ENCODE measurements around the gene SLC25A34.
"Not testable (repeated sequence)": the region's sequence is repeated elsewhere in the genome, so short reads cannot be mapped to it uniquely, and the experiment has no call there.

The SLC25A34 gene

GRCh38 chr1:15736038-15736891 lies at the start of gene SLC25A34:
SLC25A34 (plus strand) TSS chr1:15736258; CDS start chr1:15736486, 228 bp downstream.
- no peak for DNase-seq (ENCODE audit: low read depth in 1 of 2, low spot score in 1 of 2)

DNA sequence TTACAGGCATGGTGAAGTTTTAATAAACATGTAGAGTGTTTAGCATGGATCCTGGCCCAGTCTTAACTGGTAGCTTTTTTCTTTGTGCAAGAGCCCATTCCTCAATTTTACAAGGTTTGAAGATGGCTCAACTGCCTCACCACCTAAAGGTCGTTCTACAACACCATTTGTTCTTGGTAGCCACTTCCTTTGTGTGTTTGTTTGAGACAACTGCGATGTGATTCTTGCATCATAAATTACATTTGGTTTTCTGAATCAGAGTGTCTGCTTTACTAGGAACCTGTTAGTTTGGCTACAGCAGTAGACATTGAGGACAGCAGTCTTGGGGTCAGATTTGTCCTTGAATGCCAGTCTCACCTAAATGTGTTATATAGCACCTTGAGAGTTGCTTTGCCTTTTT lies 48.6 kb upstream of the SLC25A34 start:
- DNase-seq (ENCODE audit: low read depth in 1 of 2, low spot score in 1 of 2): no peak

- no peak for DNase-seq (ENCODE audit: low read depth in 1 of 2, low spot score in 1 of 2)
Observed at GRCh38 chr1:15690317-15690716, 45.7 kb upstream of the SLC25A34 start.

GRCh38 chr1:15691434-15692032 lies 44.5 kb upstream of the SLC25A34 start:
- DNase-seq (ENCODE audit: low read depth in 1 of 2, low spot score in 1 of 2): no peak

GRCh38 chr1:15692121-15692682 lies 43.9 kb upstream of the SLC25A34 start:
- DNase-seq (ENCODE audit: low read depth in 1 of 2, low spot score in 1 of 2): no peak

GRCh38 chr1:15693371-15693770 lies 42.7 kb upstream of the SLC25A34 start:
- DNase-seq (ENCODE audit: low read depth in 1 of 2, low spot score in 1 of 2): no peak

DNA sequence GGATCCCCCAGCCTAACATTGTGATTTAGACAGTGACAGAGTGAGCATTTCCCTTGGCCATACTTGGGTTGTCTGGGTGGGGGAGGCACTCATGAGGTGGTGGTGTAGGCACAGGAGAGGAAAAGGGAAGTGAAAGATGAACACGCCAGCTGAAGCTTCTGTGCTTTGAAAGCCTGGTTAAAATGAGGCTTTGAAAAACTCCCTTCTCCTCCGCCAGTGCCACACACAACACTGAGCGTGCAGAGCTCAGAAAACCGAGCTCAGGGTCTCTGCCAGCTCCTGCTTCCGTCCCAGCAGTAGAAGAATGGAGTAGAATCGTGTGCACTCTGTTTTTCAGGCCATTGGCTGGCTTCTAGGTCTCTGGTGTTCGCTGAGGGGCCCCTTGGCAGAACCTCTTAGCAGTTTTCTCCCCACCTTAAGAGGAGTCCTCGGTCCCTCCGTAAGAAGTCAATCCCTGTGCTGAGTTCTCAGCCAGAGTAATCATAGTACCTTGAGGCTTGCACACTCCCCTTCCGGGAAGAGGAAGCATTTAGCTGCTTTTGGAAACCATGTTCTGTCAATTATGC lies 39.0 kb upstream of the SLC25A34 start:
- peak in 1 of 2 donors; percentile 1 for DNase-seq (ENCODE audit: low read depth in 1 of 2, low spot score in 1 of 2)

DNA sequence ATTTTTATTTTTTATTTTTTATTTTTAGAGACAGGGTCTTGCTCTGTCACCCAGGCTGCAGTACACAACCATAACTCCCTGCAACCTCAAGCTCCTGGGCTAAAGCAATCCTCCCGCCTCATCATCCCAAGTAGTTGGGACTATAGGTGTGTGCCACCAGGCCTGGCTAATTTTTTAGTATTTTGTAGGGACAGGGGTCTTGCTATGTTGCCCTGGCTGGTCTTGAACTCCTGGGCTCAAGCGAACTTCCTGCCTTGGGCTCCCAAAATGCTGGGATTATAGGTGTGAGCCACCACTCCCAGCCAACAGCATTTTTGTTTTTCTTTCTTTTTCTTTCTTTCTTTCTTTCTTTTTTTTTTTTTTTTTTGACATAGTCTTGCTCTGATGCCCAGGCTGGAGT lies 37.9 kb upstream of the SLC25A34 start:
- no peak for DNase-seq (ENCODE audit: low read depth in 1 of 2, low spot score in 1 of 2)

DNA sequence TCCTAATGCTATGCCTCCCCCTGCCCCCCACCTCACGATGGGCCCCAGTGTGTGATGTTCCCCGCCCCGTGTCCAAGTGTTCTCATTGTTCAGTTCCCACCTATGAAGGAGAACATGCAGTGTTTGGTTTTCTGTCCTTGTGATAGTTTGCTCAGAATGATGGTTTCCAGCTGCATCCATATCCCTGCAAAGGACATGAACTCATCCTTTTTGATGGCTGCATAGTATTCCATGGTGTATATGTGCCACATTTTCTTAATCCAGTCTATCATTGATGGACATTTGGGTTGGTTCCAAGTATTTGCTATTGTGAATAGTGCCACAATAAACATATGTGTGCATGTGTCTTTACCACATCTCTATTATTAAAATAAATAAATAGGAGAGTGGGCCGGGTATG lies 36.7 kb upstream of the SLC25A34 start:
- not testable (repeated sequence) for DNase-seq (ENCODE audit: low read depth in 1 of 2, low spot score in 1 of 2)

DNA sequence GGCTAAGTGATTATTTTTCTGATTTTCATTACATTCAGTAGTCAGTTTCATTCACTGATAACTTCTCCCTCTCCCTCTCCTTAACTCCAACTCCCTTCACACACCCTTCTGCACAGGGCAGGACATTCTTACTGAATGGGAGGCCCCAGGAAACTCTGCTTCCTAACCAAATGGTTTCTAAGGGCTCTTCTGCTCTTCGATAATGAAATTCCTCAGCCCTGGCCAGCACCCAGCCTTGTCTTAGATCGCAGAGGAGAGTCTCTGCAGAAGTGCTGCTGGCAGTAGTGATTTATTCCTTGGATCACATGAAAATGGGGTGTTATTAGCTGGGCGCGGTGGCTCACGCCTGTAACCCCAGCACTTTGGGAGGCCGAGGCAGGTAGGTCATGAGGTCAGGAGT lies 35.5 kb upstream of the SLC25A34 start:
- DNase-seq (ENCODE audit: low read depth in 1 of 2, low spot score in 1 of 2): no peak

DNA sequence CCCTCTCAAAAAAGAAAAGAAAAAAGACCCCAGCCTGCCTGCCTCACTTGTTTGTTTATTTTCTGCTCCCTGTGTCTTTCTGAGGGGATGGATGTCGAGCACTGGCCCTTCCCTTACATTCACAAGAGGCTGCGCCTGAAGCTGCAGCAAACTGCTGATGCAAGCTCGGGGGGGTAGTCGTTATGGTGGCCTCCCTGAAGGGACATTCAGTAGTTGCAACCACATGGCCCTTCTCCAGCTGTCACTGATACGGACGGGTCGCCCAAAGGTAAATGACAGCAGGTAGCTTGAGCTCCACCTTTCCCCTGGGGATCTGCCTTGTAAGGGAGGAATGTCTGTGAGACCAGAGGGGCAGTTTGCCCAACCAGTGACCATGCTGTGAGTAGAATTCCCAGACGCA lies 34.3 kb upstream of the SLC25A34 start:
- DNase-seq (ENCODE audit: low read depth in 1 of 2, low spot score in 1 of 2): no peak

- no peak for DNase-seq (ENCODE audit: low read depth in 1 of 2, low spot score in 1 of 2)
Observed at GRCh38 chr1:15702722-15703550, 33.1 kb upstream of the SLC25A34 start.

DNA sequence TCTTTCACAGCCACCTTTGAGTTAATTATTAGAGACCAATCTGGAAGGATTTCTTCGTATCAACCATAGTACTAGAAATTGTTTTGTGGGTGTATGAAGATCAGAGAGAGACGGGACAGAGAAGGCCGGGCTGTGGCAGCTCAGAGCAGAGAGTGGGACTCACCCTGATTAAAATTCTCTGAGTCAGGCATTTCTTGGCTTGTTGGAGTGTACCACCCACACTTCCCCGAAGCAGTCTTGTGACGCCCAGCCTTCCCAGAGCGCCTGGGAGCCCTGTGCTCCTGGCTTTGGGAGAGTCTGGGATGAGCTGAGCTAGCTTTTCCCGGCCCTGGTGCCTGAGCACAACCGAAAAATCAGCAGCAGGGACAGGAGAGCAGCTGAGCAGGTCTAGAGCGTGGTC lies 32.5 kb upstream of the SLC25A34 start:
- no peak for DNase-seq (ENCODE audit: low read depth in 1 of 2, low spot score in 1 of 2)

DNA sequence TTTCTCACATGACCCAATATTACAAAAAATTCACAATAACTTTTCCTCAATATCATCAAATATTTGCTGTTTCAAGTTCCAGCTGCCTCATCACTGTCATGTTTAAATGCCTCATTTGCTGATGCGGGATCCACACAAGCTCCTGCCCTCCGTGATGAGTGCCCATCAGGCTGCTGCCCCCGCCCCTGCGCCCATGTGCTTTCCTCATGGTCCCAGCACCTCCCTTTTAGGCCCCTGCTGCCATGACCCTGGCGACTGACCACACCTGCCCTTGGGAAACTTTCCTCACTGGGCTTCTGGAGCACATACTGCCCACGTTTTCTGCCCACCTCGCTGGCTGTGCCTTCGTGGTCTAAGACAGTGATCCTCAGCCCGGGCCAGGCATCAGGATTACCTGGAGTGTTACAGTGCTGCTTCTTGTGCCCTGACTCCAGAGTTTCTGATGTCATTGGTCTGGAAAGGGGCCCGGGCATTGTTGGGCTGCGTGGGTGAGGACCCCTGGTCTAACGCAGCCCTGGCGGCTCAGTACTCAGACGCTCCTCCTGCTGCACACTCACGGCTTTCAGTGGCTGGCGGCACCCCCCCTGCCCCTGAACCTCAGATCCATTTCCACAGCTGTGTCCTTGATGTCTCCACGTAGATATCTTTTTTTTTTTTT lies 31.4 kb upstream of the SLC25A34 start:
- no peak for DNase-seq (ENCODE audit: low read depth in 1 of 2, low spot score in 1 of 2)

DNA sequence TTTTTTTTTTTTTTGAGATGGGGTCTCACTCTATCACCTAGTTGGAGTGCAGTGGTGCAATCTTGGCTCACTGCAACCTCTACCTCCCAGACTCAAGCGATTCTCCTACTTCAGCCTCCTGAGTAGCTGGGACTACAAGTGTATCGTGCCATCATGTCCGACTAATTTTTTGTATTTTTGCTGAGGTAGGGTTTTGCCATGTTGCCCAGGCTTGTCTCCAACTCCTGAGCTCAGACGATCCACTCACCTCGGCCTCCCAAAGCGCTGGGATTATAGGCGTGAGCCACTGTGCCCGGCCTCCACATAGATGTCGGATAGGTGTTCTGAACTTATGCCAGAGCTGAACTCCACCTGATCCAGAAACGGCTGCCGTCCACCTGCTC lies 30.9 kb upstream of the SLC25A34 start:
- DNase-seq (ENCODE audit: low read depth in 1 of 2, low spot score in 1 of 2): no peak

GRCh38 chr1:15706751-15707150 lies 29.3 kb upstream of the SLC25A34 start:
- no peak for DNase-seq (ENCODE audit: low read depth in 1 of 2, low spot score in 1 of 2)

GRCh38 chr1:15707239-15707925 lies 28.7 kb upstream of the SLC25A34 start:
- no peak for DNase-seq (ENCODE audit: low read depth in 1 of 2, low spot score in 1 of 2)

DNA sequence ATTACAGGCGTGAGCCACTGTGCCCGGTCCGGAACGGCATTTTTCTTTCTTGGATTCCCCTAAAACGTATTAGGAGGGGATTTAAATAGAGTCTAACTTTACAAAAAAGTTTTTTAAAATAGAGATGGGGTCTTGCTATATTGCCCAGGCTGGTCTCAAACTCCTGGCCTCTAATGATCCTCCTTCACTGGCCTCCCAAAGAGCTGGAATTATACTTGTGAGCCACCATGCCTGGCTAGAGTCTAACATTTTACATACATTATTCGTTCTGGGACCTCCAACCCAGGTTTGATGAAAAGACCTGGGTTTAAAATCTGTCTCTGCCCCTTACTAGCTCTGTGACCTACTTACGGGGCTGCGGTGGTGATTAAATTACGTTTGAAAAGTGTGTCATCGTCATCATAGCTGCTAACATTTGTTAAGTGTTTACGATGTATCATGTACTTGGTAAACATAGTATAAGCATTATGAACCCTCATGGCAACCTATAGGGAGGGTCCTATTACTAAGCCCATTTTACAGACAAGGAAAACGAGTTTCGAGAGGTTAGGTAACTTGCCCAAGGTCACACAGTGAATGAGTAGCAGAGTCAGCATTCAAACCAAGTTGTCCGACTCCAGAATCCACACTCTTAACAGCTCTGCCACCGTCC lies 27.4 kb upstream of the SLC25A34 start:
- no peak for DNase-seq (ENCODE audit: low read depth in 1 of 2, low spot score in 1 of 2)

DNA sequence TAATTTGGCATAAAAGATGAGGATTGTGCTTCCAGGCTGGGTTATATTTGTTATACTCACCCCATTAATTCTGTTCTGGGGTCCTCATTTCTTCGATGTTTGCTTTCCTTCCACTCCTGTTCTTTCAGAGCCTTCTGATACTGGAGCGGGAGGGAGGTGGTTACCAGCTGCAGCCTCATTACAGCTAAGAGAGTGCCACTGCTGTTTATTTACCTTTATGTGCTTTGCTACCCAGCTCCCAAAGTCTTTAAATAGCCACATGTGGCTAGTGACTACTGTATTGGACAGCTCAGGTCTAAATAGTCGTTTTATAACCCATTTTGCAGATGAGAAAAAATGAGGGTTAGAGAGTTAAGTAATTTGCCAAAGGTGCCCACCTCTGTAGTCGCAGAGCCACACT lies 26.8 kb upstream of the SLC25A34 start:
- no peak for DNase-seq (ENCODE audit: low read depth in 1 of 2, low spot score in 1 of 2)

GRCh38 chr1:15712168-15712567 lies 23.9 kb upstream of the SLC25A34 start:
- DNase-seq (ENCODE audit: low read depth in 1 of 2, low spot score in 1 of 2): no peak
